Stimulated activated CD8-positive, alpha-beta memory T cell treated with anti-CD3 and anti-CD28 coated beads, Interleukin-7, amount 100 ng/mL, for 48 hours (primary cell): ENCODE data around the gene SLC10A6.

Experiments
- DNase-seq, 2 donors: peaks; one replicate each; pipeline ENCODE4 v3.0.0-alpha.2; 2020; ENCODE audit warnings: low read depth in 1 of 2; ENCODE audit errors: extremely low read depth in 1 of 2

SLC10A6 gene

DNA sequence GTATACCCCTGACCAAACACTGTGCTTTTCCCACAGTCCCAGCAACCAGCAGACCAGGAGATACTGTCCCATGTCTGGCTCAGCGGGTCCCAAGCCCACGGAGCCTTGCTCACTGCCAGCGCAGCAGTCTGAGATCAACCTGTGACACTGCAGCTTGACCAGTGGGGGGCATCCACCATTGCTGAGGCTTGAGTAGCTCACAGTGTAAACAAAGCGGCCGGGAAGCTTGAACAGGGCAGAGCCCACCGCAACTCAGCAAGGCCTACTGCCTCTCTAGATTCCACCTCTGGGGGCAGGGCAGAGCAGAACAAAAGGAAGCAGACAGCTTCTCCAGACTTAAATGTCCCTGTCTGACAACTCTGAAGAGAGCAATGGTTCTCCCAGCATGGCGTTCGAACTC lies 58.1 kb downstream of the SLC10A6 start:
- no peak for DNase-seq

DNA sequence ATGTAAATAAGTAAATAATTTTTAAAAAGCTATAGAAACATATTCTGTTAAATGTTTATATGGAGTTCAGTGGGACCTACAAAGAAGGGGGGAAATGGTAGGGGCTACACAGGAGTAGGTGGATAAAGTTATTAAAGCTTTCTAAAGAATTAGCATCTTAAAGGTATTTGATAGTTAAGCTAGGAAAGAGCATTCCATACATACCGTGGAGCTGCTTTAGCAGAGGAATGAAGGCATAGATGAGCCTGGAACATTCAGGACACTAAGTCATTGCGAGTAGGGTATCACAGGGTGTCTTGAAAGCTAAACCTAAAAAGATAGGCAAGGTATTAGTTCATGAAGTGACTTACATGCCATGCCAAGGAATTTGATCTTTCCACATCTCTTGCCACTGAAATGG lies 60.4 kb downstream of the SLC10A6 start:
- DNase-seq: no peak

DNA sequence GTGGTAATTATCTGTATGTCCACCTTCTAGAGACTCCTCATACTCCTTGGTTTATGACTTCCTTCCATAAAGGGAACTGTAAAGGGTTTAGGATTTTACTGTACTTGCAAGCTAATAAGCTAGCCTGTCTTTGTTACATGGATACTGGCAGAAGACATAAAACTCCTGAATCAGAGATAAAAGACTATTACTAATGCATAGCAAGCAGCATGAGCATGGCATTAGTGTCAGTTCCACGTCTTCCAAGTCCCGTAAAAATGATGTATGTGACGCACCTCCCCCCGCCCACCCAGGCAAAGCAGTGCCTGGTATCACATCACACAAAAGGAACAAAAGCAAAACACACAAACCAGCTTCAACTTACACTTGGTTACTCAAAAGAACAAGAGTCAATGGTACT lies 71.0 kb downstream of the SLC10A6 start:
- no peak for DNase-seq

- no peak for DNase-seq
These were observed 74.1 kb downstream of the SLC10A6 start for GRCh38 chr4:86775061-86775460.
